GM18526 (cell line): ENCODE data around the gene AKAP13.

Experiments
- POLR2A ChIP-seq: IDR thresholded peaks from 3 replicates; pipeline ENCODE4 v1.6.1; 2011; ENCODE audit not compliant: insufficient read length; ENCODE audit errors: extremely low read depth

Gene AKAP13

GRCh38 chr15:85452436-85452835, 72.0 kb downstream of the AKAP13 start:
- TF ChIP-seq POLR2A: no peak

GRCh38 chr15:85453144-85453872, 72.9 kb downstream of the AKAP13 start:
- TF ChIP-seq POLR2A: no peak

GRCh38 chr15:85454403-85454802, 74.0 kb downstream of the AKAP13 start:
- no peak for TF ChIP-seq POLR2A

DNA sequence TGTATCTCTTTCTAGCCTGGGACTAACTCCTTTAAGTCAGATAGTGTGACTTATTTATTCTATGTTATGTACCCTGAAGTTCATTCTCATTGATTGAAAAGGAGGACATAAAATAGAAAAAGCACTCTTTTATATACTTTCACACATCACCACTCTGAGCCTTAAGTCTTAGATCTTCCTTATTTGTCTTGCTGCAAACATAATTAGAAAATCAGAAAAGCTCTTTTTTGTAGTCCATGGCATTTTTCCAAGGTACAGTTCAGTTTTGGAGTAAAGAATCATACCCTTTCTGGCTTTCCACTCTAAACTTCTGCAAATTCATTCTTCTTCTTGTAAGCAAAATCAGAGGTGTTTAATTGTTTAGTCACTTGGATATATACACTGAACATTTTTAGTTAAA, 75.5 kb downstream of the AKAP13 start:
- TF ChIP-seq POLR2A: no peak

DNA sequence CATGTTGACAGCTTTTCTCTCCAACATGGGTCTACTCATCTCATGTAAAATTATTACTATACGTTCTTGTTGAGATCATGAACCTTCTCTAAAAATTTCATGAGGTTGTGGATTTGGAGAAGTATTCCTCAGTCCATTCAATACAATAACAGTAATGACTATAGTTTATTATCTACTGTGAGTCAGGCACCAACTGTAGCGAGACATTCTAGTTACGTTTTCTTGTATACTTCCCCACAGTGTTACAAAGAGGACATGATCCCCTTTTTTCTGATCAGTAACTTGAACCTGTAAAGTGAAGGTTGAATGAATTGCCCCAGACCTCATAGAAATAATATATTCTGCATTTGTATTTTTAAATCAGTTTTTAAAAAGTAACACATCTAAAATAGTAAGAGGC, 76.4 kb downstream of the AKAP13 start:
- no peak for TF ChIP-seq POLR2A

GRCh38 chr15:85457392-85457968, 77.1 kb downstream of the AKAP13 start:
- no peak for TF ChIP-seq POLR2A

DNA sequence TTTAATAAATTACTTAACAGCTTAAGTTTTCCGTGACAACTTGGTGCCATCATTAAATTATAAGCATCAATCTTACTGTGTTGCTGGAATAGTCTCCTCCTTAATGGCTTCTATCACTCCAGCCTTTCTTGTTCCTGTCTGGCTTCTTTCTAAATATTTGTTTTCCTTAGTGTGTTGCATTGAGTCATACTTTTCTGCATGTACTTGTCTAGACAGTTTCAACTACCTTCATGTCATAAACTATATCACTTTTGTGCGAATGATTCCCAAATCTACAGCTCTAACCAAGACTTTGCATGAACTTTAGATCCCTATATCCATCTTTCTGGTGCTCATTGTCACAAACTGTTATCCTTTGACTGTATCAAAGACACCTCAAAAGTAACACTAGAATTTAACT, 78.4 kb downstream of the AKAP13 start:
- TF ChIP-seq POLR2A: no peak

- no peak for TF ChIP-seq POLR2A
Measured at GRCh38 chr15:85462029-85462428, 81.6 kb downstream of the AKAP13 start.

- no peak for TF ChIP-seq POLR2A
Measured at GRCh38 chr15:85463276-85463892, 83.0 kb downstream of the AKAP13 start.

- no peak for TF ChIP-seq POLR2A
Measured at GRCh38 chr15:85463976-85464375, 83.6 kb downstream of the AKAP13 start.

- no peak for TF ChIP-seq POLR2A
Measured at GRCh38 chr15:85464471-85464870, 84.1 kb downstream of the AKAP13 start.

- TF ChIP-seq POLR2A: no peak
Measured at GRCh38 chr15:85470563-85471271, 90.3 kb downstream of the AKAP13 start.

- no peak for TF ChIP-seq POLR2A
Measured at GRCh38 chr15:85472349-85472748, 91.9 kb downstream of the AKAP13 start.

DNA sequence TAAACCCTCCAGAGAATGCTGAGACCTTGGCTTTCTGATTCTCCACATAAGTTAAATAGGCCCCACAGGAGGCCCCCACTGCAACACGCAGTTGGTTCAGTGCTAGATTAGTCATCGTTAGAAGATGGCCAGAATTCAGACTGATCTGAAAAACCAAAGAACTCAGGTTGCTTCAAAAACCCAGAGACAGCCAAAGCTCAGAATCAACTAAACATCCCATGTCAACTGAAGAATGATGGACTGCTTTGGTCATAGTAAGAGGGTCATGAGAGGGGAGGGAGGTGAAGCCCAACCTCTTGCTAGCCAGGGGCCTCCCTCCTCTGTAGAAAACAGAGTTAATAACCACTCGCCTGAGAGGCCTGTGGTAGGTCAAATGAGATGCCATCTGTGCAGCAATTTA, 93.1 kb downstream of the AKAP13 start:
- no peak for TF ChIP-seq POLR2A

GRCh38 chr15:85474700-85475316, 94.4 kb downstream of the AKAP13 start:
- TF ChIP-seq POLR2A: no peak

DNA sequence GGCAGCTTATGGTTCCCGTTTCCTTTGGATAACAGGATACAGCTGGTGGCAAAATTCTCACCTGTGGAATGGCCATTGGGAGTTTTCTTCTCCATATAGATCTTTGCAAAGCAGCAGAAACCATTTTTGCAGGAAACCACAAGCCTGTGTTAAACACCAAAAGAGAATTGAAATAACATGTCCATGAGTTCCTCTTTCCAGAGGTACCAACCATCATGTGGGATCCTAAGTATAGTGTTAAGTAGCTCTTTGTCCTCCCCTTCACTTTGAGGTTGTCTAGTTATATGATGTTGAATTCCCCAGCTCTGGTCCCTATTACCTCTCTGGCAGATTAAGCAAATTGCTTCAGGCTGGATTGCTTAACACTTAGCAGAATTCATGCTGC, 94.9 kb downstream of the AKAP13 start:
- TF ChIP-seq POLR2A: no peak

DNA sequence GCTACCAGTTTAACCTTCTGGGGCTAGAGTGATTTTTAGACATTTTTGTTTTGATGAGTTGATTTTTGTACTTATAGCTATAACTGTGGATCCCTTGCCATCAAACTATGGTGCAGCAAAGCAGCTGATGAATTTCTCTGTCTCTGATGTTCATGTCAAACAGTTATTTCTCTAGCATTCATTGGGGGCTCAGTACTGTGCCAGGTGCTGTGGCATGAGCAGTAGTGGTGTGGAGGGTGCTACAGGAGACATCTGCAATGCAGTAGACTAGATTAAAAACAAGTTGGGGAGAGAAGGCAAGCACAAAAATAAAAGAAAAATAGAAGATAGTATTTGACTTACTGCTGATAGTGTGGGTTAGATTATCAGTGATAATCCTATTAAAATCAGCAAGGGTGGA, 95.3 kb downstream of the AKAP13 start:
- TF ChIP-seq POLR2A: no peak
